Peyer's patch (tissue), 4 donors: Measurements from ENCODE around the gene SSC4D. TPM values are rescaled to one million over a fixed set of nuclear protein-coding genes. Genes with fewer than 3 reads are reported as not detected.
A peak's percentile ranks its signal among the peaks of the same experiment; 100 is the strongest.

Source experiments
- DNase-seq, 3 donors: peaks; one replicate each; pipeline ENCODE4 v3.0.0-alpha.2; 2017 to 2019
- H3K27ac ChIP-seq, 4 donors: fragments of 200-600 bp; sonication (generic); one replicate each; pipeline ENCODE4 v1.5.1; 2016 to 2019
- H3K27me3 ChIP-seq, 2 donors: fragments of 200-600 bp; sonication (generic); one replicate each; pipeline ENCODE4 v1.5.1; 2019
- H3K36me3 ChIP-seq, 3 donors: fragments of 200-600 bp; sonication (generic); one replicate each; pipeline ENCODE4 v1.5.1; 2016 to 2019
- H3K4me1 ChIP-seq, 4 donors: fragments of 200-600 bp; sonication (generic); one replicate each; pipeline ENCODE4 v1.5.1; 2016 to 2019
- H3K4me3 ChIP-seq, 4 donors: fragments of 200-600 bp; sonication (generic); 1 replicate in 3 of 4; 2 replicates in 1 of 4; pipeline ENCODE4 v1.5.1; 2016 to 2019; ENCODE audit warnings: mild to moderate bottlenecking in 1 of 4
- H3K9me3 ChIP-seq, 4 donors: fragments of 200-600 bp; sonication (generic); one replicate each; pipeline ENCODE4 v1.5.1; 2016 to 2019; ENCODE audit warnings: mild to moderate bottlenecking in 1 of 4
- POLR2A ChIP-seq, 2 donors: fragments of 450-650 bp; IDR thresholded peaks; one replicate each; pipeline ENCODE4 v1.5.1; 2017; ENCODE audit warnings: antibody characterized with exemption in 2 of 2, mild to moderate bottlenecking in 2 of 2, moderate library complexity in 2 of 2
- total RNA-seq, 4 donors: library from RNA; depleted of rRNA; stranded (reverse); fragments of >200 nt; gene quantifications; one replicate each; pipeline ENCODE4 v1.1.0, GENCODE V29; 2016
- TF ChIP-seq, protein P1 (sequence below), 6 experiments: fragments of 450-650 bp in 4 of 6; fragments of 200-600 bp in 2 of 6; sonication (generic) in 1 of 6; IDR thresholded peaks; one replicate each; pipeline ENCODE4 v1.5.1; 2017 to 2019; ENCODE audit warnings: antibody characterized with exemption in 6 of 6, mild to moderate bottlenecking in 3 of 6, moderate library complexity in 1 of 6

The SSC4D gene
- total RNA-seq, 4 donors from 2014 or later: 2.8 TPM; not detected in 3

GRCh38 chr7:76346778-76347177 is 62.7 kb downstream of the SSC4D start:
- peaks cover 0 to 21% (median 3%) of the 10 kb centered on the region in 4 donors for H3K4me1 ChIP-seq
- TF ChIP-seq POLR2A (IDR thresholded peaks at IDR 0.05): no peak
- TF ChIP-seq, protein P1, sequence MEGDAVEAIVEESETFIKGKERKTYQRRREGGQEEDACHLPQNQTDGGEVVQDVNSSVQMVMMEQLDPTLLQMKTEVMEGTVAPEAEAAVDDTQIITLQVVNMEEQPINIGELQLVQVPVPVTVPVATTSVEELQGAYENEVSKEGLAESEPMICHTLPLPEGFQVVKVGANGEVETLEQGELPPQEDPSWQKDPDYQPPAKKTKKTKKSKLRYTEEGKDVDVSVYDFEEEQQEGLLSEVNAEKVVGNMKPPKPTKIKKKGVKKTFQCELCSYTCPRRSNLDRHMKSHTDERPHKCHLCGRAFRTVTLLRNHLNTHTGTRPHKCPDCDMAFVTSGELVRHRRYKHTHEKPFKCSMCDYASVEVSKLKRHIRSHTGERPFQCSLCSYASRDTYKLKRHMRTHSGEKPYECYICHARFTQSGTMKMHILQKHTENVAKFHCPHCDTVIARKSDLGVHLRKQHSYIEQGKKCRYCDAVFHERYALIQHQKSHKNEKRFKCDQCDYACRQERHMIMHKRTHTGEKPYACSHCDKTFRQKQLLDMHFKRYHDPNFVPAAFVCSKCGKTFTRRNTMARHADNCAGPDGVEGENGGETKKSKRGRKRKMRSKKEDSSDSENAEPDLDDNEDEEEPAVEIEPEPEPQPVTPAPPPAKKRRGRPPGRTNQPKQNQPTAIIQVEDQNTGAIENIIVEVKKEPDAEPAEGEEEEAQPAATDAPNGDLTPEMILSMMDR (IDR thresholded peaks at IDR 0.05): no peak
- H3K27ac ChIP-seq: peak overlapping the region in 3 of 4 donors; percentile 59 to 92 (median 77)
- H3K4me3 ChIP-seq: no peak overlapping the region
- H3K36me3 ChIP-seq: peaks cover 0 to 62% (median 0%) of the 10 kb centered on the region in 3 donors
- no peaks in the 10 kb centered on the region for H3K9me3 ChIP-seq
- no peak for DNase-seq
- no peaks in the 10 kb centered on the region for H3K27me3 ChIP-seq

GRCh38 chr7:76346097-76346496 is 63.4 kb downstream of the SSC4D start:
- Histone ChIP-seq H3K4me3 (no peak overlapping the region), H3K36me3 (peaks cover 0 to 64% (median 0%) of the 10 kb centered on the region in 3 donors), H3K27me3 (no peaks in the 10 kb centered on the region), H3K4me1 (peaks cover 0 to 21% (median 3%) of the 10 kb centered on the region in 4 donors), H3K9me3 (no peaks in the 10 kb centered on the region), H3K27ac (peak overlapping the region in 3 of 4 donors; percentile 63 to 92 (median 77))
- DNase-seq: peak in 1 of 3 donors; percentile 78
- TF ChIP-seq, protein P1 (IDR thresholded peaks at IDR 0.05): no peak
- TF ChIP-seq POLR2A (IDR thresholded peaks at IDR 0.05): peak in 1 of 2 donors; percentile 70

DNA sequence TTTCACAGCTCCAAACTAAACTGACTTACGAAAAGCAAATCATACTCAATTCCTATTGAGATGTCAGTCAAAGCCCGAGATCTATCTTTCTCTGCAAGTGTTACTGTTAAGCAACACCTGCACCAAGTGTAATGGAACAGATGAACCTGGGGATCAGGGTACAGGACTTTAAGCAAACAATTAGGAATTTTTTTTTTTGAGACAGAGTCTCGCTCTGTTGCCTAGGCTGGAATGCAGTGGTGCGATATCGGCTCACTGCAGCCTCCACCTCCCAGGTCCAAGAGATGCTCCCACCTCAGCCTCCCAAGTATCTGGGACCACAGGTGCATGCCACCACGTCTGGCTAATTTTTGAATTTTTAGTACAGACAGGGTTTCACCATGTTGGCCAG is 65.6 kb downstream of the SSC4D start:
- no peak overlapping the region for H3K27ac ChIP-seq
- H3K4me3 ChIP-seq: no peak overlapping the region
- peaks cover 0 to 21% (median 3%) of the 10 kb centered on the region in 4 donors for H3K4me1 ChIP-seq
- H3K9me3 ChIP-seq: no peaks in the 10 kb centered on the region
- H3K27me3 ChIP-seq: no peaks in the 10 kb centered on the region
- no peak for DNase-seq
- H3K36me3 ChIP-seq: peaks cover 0 to 56% (median 0%) of the 10 kb centered on the region in 3 donors
- TF ChIP-seq, protein P1 (IDR thresholded peaks at IDR 0.05): no peak
- no peak for TF ChIP-seq POLR2A (IDR thresholded peaks at IDR 0.05)

- DNase-seq: no peak
- Histone ChIP-seq H3K4me1 (peaks cover 0 to 21% (median 3%) of the 10 kb centered on the region in 4 donors), H3K27me3 (no peaks in the 10 kb centered on the region), H3K4me3 (no peak overlapping the region), H3K9me3 (no peaks in the 10 kb centered on the region), H3K36me3 (peaks cover 0 to 56% (median 0%) of the 10 kb centered on the region in 3 donors), H3K27ac (no peak overlapping the region)
- TF ChIP-seq POLR2A (IDR thresholded peaks at IDR 0.05): no peak
- TF ChIP-seq, protein P1 (IDR thresholded peaks at IDR 0.05): no peak
Observed at GRCh38 chr7:76343294-76343930, 66.1 kb downstream of the SSC4D start.

GRCh38 chr7:76342222-76342621 is 67.3 kb downstream of the SSC4D start:
- H3K27me3 ChIP-seq: no peaks in the 10 kb centered on the region
- H3K4me3 ChIP-seq: no peak overlapping the region
- H3K9me3 ChIP-seq: no peaks in the 10 kb centered on the region
- no peak overlapping the region for H3K27ac ChIP-seq
- peaks cover 0 to 16% (median 3%) of the 10 kb centered on the region in 4 donors for H3K4me1 ChIP-seq
- no peak for TF ChIP-seq POLR2A (IDR thresholded peaks at IDR 0.05)
- TF ChIP-seq, protein P1 (IDR thresholded peaks at IDR 0.05): no peak
- no peak for DNase-seq
- peaks cover 0 to 50% (median 0%) of the 10 kb centered on the region in 3 donors for H3K36me3 ChIP-seq
